Measurements from ENCODE around the gene SNX10. TPM values are rescaled to one million over a fixed set of nuclear protein-coding genes. Genes with fewer than 3 reads are reported as not detected.

The SNX10 gene
- total RNA-seq, 1 experiment from 2014 or later, result 9.4 TPM

DNA sequence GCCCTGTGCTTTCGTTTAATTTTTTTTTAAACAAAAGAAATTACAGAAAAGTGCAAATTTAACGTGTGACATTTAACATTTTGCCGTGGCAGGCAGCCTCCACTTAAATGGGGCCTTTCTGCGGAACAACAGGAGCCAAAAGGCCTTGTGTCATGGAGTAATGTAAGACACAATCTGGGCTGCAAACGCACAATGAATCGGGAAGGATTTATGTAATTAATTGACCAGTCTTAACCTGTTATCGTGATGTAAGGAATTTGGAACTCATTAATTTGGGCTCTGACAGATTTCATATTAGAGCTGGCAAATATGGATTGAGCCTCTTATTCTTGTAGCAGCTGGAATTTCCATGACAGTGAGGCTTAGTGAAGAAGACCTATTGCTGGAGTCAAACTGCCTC lies 86.4 kb downstream of the SNX10 start:
- H3K4me3 Mint-ChIP-seq, result no peak overlapping the region

More for the DNA sequence above, 86.4 kb downstream of the SNX10 start:
- no peaks in the 10 kb centered on the region; the same call in 1 of the 2 replicates for H3K27me3 ChIP-seq (ENCODE audit: insufficient read depth, low read length)
- no peak overlapping the region for H2BK12ac ChIP-seq (ENCODE audit: insufficient read length, low read depth, low read length)
- H3K56ac ChIP-seq (ENCODE audit: insufficient read length, low read depth, low read length), result no peak overlapping the region
- H3K4ac ChIP-seq (ENCODE audit: low read depth, low read length), result no peak overlapping the region
- no peak overlapping the region for H3K27ac ChIP-seq (ENCODE audit: insufficient read length, low read depth, low read length)
- H4K20me1 ChIP-seq (ENCODE audit: control insufficient read depth, insufficient read depth, insufficient read length), result no peaks in the 10 kb centered on the region
- H3K4me1 ChIP-seq (ENCODE audit: insufficient read depth, low read length), result no peaks in the 10 kb centered on the region
- H3K79me2 ChIP-seq (ENCODE audit: insufficient read depth, low read length), result no peaks in the 10 kb centered on the region
- no peak overlapping the region for H3K23ac ChIP-seq (ENCODE audit: insufficient read length, low read depth, low read length)
- no peaks in the 10 kb centered on the region for H3K79me1 ChIP-seq (ENCODE audit: insufficient read depth, low read depth, low read length, poor library complexity, severe bottlenecking)
- no peaks in the 10 kb centered on the region for H3K9me3 ChIP-seq (ENCODE audit: control insufficient read depth, low read depth, low read length)
- TF ChIP-seq, protein P1, sequence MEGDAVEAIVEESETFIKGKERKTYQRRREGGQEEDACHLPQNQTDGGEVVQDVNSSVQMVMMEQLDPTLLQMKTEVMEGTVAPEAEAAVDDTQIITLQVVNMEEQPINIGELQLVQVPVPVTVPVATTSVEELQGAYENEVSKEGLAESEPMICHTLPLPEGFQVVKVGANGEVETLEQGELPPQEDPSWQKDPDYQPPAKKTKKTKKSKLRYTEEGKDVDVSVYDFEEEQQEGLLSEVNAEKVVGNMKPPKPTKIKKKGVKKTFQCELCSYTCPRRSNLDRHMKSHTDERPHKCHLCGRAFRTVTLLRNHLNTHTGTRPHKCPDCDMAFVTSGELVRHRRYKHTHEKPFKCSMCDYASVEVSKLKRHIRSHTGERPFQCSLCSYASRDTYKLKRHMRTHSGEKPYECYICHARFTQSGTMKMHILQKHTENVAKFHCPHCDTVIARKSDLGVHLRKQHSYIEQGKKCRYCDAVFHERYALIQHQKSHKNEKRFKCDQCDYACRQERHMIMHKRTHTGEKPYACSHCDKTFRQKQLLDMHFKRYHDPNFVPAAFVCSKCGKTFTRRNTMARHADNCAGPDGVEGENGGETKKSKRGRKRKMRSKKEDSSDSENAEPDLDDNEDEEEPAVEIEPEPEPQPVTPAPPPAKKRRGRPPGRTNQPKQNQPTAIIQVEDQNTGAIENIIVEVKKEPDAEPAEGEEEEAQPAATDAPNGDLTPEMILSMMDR (conservative IDR thresholded peaks at IDR 0.05), result no peak
- no peak overlapping the region for H4K5ac ChIP-seq (ENCODE audit: insufficient read length, low read depth, low read length)
- H3K9me3 Mint-ChIP-seq, result no peaks in the 10 kb centered on the region; a peak in 1 of 5 replicates
- no peak overlapping the region for H2AFZ ChIP-seq (ENCODE audit: low read length)
- no peak overlapping the region for H2AK5ac ChIP-seq (ENCODE audit: insufficient read length, low read length)
- peaks cover 4% of the 10 kb centered on the region for H3K23me2 ChIP-seq (ENCODE audit: insufficient read length, low read depth, low read length, poor library complexity, severe bottlenecking)
- H2BK5ac ChIP-seq (ENCODE audit: insufficient read length, low read length), result no peak overlapping the region
- H2BK120ac ChIP-seq (ENCODE audit: low read depth, low read length, poor library complexity, severe bottlenecking), result no peak overlapping the region
- H2BK20ac ChIP-seq (ENCODE audit: low read depth, low read length, poor library complexity, severe bottlenecking), result no peak overlapping the region
- no peaks in the 10 kb centered on the region for H3K36me3 Mint-ChIP-seq (ENCODE audit: insufficient read depth in 1 of 3, low read depth in 3 of 3)
- no peak overlapping the region for H4K8ac ChIP-seq (replicated peaks; ENCODE audit: insufficient read length, low read depth, low read length)
- H4K91ac ChIP-seq (ENCODE audit: insufficient read length, low read depth, low read length), result no peak overlapping the region
- no peak overlapping the region for H2BK15ac ChIP-seq (ENCODE audit: low read depth, low read length)
- H3K27ac Mint-ChIP-seq, result no peak overlapping the region
- DNase-seq, result no peak
- H3K4me2 ChIP-seq (ENCODE audit: insufficient read depth, insufficient read length, low read length), result no peak overlapping the region
- no peak overlapping the region for H3K9ac ChIP-seq (ENCODE audit: extremely low read depth, insufficient read length, low read length)
- H3K27me3 Mint-ChIP-seq (ENCODE audit: low read depth), result peaks cover 9% of the 10 kb centered on the region
- no peak overlapping the region for H3K14ac ChIP-seq (ENCODE audit: insufficient read depth, low read length)
- H3T11ph ChIP-seq (ENCODE audit: low read length), result no peak overlapping the region
- H3K18ac ChIP-seq (ENCODE audit: insufficient read length, low read depth, low read length), result no peak overlapping the region
- peaks cover 11 to 25% of the 10 kb centered on the region in 2 experiments for H3K4me1 Mint-ChIP-seq
- no CpG with 5 or more reads among the region's 7 CpGs for WGBS (ENCODE audit: extremely low coverage, insufficient read length, low lambda C conversion rate)

Measured in H9 (cell line).